ENCODE results near the gene ATP10A. TPM values are rescaled to one million over a fixed set of nuclear protein-coding genes. Genes with fewer than 3 reads are reported as not detected.

The ATP10A gene
- total and polyA plus RNA-seq, 8 donors, result 1.5 to 15.2 (median 3.2) TPM

DNA sequence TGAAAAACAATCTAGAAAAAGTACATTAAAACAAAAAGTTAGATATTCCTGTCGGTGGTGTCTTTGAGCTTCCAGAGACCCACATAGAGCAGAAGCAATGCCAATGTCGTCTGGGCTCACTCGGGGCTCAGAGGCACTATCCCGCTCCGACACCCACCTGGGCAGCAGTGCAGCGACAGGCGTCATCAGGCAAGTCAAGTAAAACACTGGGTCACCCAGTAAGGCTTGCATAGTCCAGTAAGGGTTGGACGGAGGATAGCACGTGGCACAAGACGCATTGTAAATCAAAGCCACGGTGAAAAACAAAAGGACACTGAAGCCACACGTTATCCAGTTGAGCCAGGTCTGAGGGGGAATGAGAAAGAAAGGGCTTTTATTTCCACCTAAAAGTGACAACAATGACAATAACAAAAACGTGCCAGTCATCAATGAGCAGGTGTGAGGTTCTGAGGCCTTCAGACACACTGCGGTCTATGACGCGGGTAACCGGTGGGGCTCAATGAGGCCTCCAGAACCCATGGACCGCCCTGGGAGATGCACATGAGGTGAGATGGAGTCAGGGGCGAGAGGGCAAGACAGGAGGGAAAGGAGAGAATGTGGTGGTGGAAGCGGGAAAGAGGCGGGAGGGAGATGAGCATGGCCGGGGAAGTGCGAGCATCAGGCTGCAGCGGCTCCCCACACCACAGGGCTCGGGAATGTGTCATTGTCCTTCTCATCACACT lies 183.0 kb downstream of the ATP10A start:
- intact Hi-C loops (cut with DNase I; ENCODE audit: low total_unique reads), result no loop called here
- Histone ChIP-seq H3K27me3 (no peaks in the 10 kb centered on the region), H3K36me3 (peaks cover 16 to 38% (median 25%) of the 10 kb centered on the region in 4 donors), H3K4me1 (peaks cover 0 to 25% (median 10%) of the 10 kb centered on the region in 4 donors), H3K4me3 (no peak overlapping the region), H3K9me3 (peaks cover 0 to 8% (median 0%) of the 10 kb centered on the region in 4 donors), H3K27ac (no peak overlapping the region)
- no peak for DNase-seq
- no peak for TF ChIP-seq POLR2A (IDR thresholded peaks at IDR 0.05)
- no peak for TF ChIP-seq POLR2AphosphoS5 (IDR thresholded peaks at IDR 0.05)
- TF ChIP-seq CTCF (IDR thresholded peaks at IDR 0.05), result no peak
- no peak for TF ChIP-seq EP300 (IDR thresholded peaks at IDR 0.05)
- WGBS, 5 donors, result 86 to 92% (median 89%) methylated on average over 25 of the region's 25 CpGs

DNA sequence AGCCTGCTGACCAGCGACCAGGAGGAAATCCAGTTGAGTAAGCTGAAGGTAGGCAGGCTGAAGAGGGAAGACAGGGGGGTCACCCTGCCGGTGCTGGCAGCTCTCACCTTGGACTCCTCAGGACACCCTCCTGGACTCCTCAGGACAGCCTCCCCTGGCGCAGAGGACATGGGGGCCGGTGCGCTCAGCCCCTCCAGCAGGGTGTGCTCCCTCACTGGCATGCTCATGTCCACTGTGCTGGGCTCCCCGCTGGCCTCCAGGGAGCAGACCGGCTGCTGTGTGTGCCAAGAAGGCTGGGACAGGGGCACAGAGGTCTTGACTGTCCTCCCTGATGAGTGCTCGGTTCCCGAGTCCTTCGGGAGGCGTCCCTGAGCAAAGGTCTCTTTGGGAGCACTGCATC lies 183.6 kb downstream of the ATP10A start:
- intact Hi-C loops (cut with DNase I; ENCODE audit: low total_unique reads), result no loop called here
- WGBS, 5 donors, result 75 to 89% (median 84%) methylated on average over 10 to 11 of the region's 11 CpGs
- TF ChIP-seq CTCF (IDR thresholded peaks at IDR 0.05), result no peak
- TF ChIP-seq POLR2AphosphoS5 (IDR thresholded peaks at IDR 0.05), result no peak
- no peak for TF ChIP-seq EP300 (IDR thresholded peaks at IDR 0.05)
- no peak for TF ChIP-seq POLR2A (IDR thresholded peaks at IDR 0.05)
- H3K9me3 ChIP-seq, result peaks cover 0 to 8% (median 0%) of the 10 kb centered on the region in 4 donors
- no peak for DNase-seq
- peaks cover 16 to 38% (median 25%) of the 10 kb centered on the region in 4 donors for H3K36me3 ChIP-seq
- H3K4me1 ChIP-seq, result peaks cover 0 to 24% (median 9%) of the 10 kb centered on the region in 4 donors
- no peaks in the 10 kb centered on the region for H3K27me3 ChIP-seq
- no peak overlapping the region for H3K27ac ChIP-seq
- no peak overlapping the region for H3K4me3 ChIP-seq

GRCh38 chr15:25678500-25678855 lies 184.6 kb downstream of the ATP10A start:
- H3K36me3 ChIP-seq, result peaks cover 16 to 33% (median 25%) of the 10 kb centered on the region in 4 donors
- no peak for TF ChIP-seq POLR2A (IDR thresholded peaks at IDR 0.05)
- TF ChIP-seq EP300 (IDR thresholded peaks at IDR 0.05), result no peak
- TF ChIP-seq CTCF (IDR thresholded peaks at IDR 0.05), result no peak
- no peak for TF ChIP-seq POLR2AphosphoS5 (IDR thresholded peaks at IDR 0.05)
- intact Hi-C loops (cut with DNase I; ENCODE audit: low total_unique reads), result no loop called here
- no peak overlapping the region for H3K27ac ChIP-seq
- peaks cover 0 to 8% (median 0%) of the 10 kb centered on the region in 4 donors for H3K9me3 ChIP-seq
- H3K4me1 ChIP-seq, result peaks cover 0 to 24% (median 12%) of the 10 kb centered on the region in 4 donors
- no peak overlapping the region for H3K4me3 ChIP-seq
- no peak for DNase-seq
- 85 to 92% (median 90%) methylated on average over 7 of the region's 7 CpGs for WGBS, 5 donors
- no peaks in the 10 kb centered on the region for H3K27me3 ChIP-seq

GRCh38 chr15:25677719-25678499 lies 185.2 kb downstream of the ATP10A start:
- Histone ChIP-seq H3K9me3 (peaks cover 0 to 12% (median 0%) of the 10 kb centered on the region in 4 donors), H3K36me3 (peaks cover 16 to 33% (median 25%) of the 10 kb centered on the region in 4 donors), H3K27me3 (no peaks in the 10 kb centered on the region), H3K4me3 (no peak overlapping the region), H3K4me1 (peaks cover 0 to 29% (median 9%) of the 10 kb centered on the region in 4 donors), H3K27ac (peak overlapping the region in 1 of 5 donors; percentile 18)
- intact Hi-C loops (cut with DNase I; ENCODE audit: low total_unique reads), result no loop called here
- WGBS, 5 donors, result 65 to 74% (median 66%) methylated on average over 9 of the region's 9 CpGs
- no peak for DNase-seq
- TF ChIP-seq POLR2AphosphoS5 (IDR thresholded peaks at IDR 0.05), result no peak
- TF ChIP-seq EP300 (IDR thresholded peaks at IDR 0.05), result no peak
- no peak for TF ChIP-seq POLR2A (IDR thresholded peaks at IDR 0.05)
- TF ChIP-seq CTCF (IDR thresholded peaks at IDR 0.05), result no peak

Measured in stomach (tissue), 9 donors.